ENCODE results near the gene STIMATE. TPM values are rescaled to one million over a fixed set of nuclear protein-coding genes. Genes with fewer than 3 reads are reported as not detected.

The STIMATE gene
- total and polyA plus RNA-seq, 10 of the 15 experiments (the other 5 are each of a cell fraction or from before 2014, with no cell fraction given), result 0.24 to 24.1 (median 15.4) TPM

DNA sequence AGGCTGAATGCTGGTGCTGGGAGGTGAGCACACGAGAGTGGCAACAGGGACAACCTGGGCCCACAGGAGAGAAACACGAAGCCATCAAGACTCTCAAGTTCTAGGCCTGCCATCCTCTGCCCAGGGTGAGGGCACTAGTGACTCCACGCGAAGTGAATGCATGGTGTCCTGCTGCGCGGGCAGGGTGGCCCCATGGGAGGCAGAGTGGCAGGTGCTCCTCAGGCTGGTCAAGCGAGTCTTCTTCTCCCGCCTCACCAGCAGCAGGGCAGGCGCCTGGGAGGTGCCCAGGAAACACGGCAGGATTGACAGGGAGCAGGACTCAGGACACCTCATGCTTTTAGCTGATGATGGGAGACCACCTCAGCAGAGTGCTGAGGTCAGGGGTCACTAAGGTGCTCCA, 26.9 kb downstream of the STIMATE start:
- Histone ChIP-seq H3K4me3 (no peak overlapping the region), H3K79me2 (ENCODE audit: control insufficient read depth, insufficient read depth, low read length) (peaks cover 2% of the 10 kb centered on the region; the same call in 1 of the 2 replicates), H3K4me1 (ENCODE audit: control insufficient read depth, insufficient read depth, low read length) (peaks cover 7% of the 10 kb centered on the region; the same call in 1 of the 2 replicates), H3K36me3 (ENCODE audit: control insufficient read depth in 2 of 2, insufficient read depth in 2 of 2, low read length in 1 of 2) (no peaks in the 10 kb centered on the region; a peak in 2 of 4 replicates), H2AFZ (ENCODE audit: control insufficient read depth, low read depth, low read length) (no peak overlapping the region), H4K20me1 (ENCODE audit: control insufficient read depth, insufficient read depth) (no peaks in the 10 kb centered on the region), H3K27ac (ENCODE audit: control insufficient read depth, insufficient read depth) (no peak overlapping the region), H3K9ac (ENCODE audit: control insufficient read depth, insufficient read depth, low read length) (no peak overlapping the region), H3K4me2 (ENCODE audit: control insufficient read depth, insufficient read depth) (no peak overlapping the region), H3K9me3 (replicated peaks; ENCODE audit: control insufficient read depth, insufficient read depth, low read length) (no peaks in the 10 kb centered on the region; the same call in 2 of the 3 replicates), H3K27me3 (replicated peaks in 1 of 2; ENCODE audit: control insufficient read depth in 2 of 2, insufficient read depth in 2 of 2, low read length in 1 of 2) (no peaks in the 10 kb centered on the region)
- SMC1A ChIA-PET (ENCODE audit: uncharacterized antibody, unreplicated experiment), result no interaction called here
- in situ Hi-C loops (cut with MboI), result no loop called here
- RAD21 ChIA-PET (ENCODE audit: unreplicated experiment), result no interaction called here
- intact Hi-C loops (cut with micrococcal nuclease; ENCODE audit: unreplicated experiment), result no loop called here
- DNase-seq (ENCODE audit: low read depth, low spot score), result no peak
- POLR2A ChIA-PET, result no interaction called here
- TF ChIP-seq SPI1 (IDR thresholded peaks at IDR 0.05; ENCODE audit: borderline replicate concordance, insufficient read depth, low read depth, low read length) (no peak), TCF12 (IDR thresholded peaks at IDR 0.05; ENCODE audit: low read depth, low read length) (no peak), RUNX3 (IDR thresholded peaks at IDR 0.05; ENCODE audit: low read length) (no peak), SIN3A (IDR thresholded peaks at IDR 0.05; ENCODE audit: low read depth, low read length) (no peak), WRNIP1 (IDR thresholded peaks at IDR 0.05; ENCODE audit: borderline replicate concordance, low read depth, low read length) (no peak), SMAD5 (IDR thresholded peaks at IDR 0.05; ENCODE audit: low read depth) (no peak), NR2C2 (IDR thresholded peaks at IDR 0.05; ENCODE audit: borderline replicate concordance, control insufficient read depth, insufficient read length, low read depth) (no peak), CHD2 (IDR thresholded peaks at IDR 0.05; ENCODE audit: borderline replicate concordance, low read depth, low read length) (no peak), STAT1 (conservative IDR thresholded peaks at IDR 0.05) (no peak), PAX8 (IDR thresholded peaks at IDR 0.05) (no peak), NFIC (IDR thresholded peaks at IDR 0.05; ENCODE audit: low read depth, low read length) (no peak), SREBF2 (IDR thresholded peaks at IDR 0.05; ENCODE audit: low read length) (no peak)
- TF ChIP-seq, protein P1, sequence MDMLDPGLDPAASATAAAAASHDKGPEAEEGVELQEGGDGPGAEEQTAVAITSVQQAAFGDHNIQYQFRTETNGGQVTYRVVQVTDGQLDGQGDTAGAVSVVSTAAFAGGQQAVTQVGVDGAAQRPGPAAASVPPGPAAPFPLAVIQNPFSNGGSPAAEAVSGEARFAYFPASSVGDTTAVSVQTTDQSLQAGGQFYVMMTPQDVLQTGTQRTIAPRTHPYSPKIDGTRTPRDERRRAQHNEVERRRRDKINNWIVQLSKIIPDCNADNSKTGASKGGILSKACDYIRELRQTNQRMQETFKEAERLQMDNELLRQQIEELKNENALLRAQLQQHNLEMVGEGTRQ (IDR thresholded peaks at IDR 0.05; ENCODE audit: borderline replicate concordance, low read depth, low read length), result no peak
- TF ChIP-seq, protein P2, sequence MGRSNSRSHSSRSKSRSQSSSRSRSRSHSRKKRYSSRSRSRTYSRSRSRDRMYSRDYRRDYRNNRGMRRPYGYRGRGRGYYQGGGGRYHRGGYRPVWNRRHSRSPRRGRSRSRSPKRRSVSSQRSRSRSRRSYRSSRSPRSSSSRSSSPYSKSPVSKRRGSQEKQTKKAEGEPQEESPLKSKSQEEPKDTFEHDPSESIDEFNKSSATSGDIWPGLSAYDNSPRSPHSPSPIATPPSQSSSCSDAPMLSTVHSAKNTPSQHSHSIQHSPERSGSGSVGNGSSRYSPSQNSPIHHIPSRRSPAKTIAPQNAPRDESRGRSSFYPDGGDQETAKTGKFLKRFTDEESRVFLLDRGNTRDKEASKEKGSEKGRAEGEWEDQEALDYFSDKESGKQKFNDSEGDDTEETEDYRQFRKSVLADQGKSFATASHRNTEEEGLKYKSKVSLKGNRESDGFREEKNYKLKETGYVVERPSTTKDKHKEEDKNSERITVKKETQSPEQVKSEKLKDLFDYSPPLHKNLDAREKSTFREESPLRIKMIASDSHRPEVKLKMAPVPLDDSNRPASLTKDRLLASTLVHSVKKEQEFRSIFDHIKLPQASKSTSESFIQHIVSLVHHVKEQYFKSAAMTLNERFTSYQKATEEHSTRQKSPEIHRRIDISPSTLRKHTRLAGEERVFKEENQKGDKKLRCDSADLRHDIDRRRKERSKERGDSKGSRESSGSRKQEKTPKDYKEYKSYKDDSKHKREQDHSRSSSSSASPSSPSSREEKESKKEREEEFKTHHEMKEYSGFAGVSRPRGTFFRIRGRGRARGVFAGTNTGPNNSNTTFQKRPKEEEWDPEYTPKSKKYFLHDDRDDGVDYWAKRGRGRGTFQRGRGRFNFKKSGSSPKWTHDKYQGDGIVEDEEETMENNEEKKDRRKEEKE (IDR thresholded peaks at IDR 0.05), result no peak
- TF ChIP-seq, protein P3, sequence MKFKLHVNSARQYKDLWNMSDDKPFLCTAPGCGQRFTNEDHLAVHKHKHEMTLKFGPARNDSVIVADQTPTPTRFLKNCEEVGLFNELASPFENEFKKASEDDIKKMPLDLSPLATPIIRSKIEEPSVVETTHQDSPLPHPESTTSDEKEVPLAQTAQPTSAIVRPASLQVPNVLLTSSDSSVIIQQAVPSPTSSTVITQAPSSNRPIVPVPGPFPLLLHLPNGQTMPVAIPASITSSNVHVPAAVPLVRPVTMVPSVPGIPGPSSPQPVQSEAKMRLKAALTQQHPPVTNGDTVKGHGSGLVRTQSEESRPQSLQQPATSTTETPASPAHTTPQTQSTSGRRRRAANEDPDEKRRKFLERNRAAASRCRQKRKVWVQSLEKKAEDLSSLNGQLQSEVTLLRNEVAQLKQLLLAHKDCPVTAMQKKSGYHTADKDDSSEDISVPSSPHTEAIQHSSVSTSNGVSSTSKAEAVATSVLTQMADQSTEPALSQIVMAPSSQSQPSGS (IDR thresholded peaks at IDR 0.05; ENCODE audit: low read length), result no peak
- TF ChIP-seq, protein P4, sequence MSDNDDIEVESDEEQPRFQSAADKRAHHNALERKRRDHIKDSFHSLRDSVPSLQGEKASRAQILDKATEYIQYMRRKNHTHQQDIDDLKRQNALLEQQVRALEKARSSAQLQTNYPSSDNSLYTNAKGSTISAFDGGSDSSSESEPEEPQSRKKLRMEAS (IDR thresholded peaks at IDR 0.05; ENCODE audit: low read depth, low read length), result no peak
- CTCF ChIA-PET, result no interaction called here
- no peak for ATAC-seq
- no peak for FAIRE-seq
- WGBS (ENCODE audit: insufficient coverage, insufficient replicate concordance, low lambda C conversion rate, missing lambda C conversion rate), result 98% methylated on average over 10 of the region's 10 CpGs
- BruUV-seq (replicated peaks), result no TSS peak

Measured in GM12878 (cell line).